Measurements from ENCODE around the gene SMIM23.

GRCh38 chr5:171764265-171764664 is 21.4 kb upstream of the SMIM23 start:
- TF ChIP-seq CTCF (conservative IDR thresholded peaks at IDR 0.05) (no peak), EZH2 (IDR thresholded peaks at IDR 0.05; ENCODE audit: low read depth) (no peak)
